ENCODE data around the gene SNX10.

SNX10 gene

DNA sequence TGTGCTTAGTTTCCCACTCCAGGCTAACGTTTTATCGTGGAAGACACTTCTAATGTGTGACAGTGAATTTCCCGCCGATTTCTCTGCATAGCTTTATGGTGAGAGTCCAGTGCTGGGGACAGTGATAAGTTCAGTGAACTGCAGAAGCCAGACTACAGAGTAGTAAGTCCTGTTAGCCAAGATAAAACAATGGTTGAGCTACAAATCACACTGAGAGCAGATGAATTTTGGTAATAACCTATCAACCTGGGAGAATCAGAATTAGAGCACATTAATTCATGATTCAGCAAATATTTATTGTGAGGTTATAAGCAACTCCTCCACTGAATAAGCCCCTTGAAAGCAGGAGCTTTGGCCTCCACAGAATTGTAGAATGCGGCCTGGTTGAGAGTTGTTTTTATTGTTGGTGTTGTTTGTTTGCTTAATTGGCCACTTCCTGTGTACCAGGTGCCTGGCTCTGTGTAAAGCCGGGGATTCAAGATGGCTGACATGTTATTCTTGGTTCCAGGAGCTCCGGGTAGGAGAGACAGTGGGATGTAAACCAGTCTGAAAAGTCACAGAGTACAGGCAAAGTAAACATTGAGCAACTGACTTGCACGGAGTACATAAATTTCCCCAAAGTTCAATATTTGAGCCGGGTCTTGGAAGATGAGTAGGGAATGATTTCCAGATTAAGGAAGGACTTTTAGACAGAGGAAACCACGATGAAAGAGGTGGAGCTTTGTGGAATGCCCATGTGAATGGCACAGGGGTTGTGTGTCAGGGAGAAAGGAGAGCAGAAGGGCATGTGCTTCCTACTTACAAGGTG, 112.7 kb downstream of the SNX10 start:
- H3K27ac ChIP-seq, result no peak overlapping the region
- no peak for TF ChIP-seq CTCF (conservative IDR thresholded peaks at IDR 0.05; ENCODE audit: low read depth)
- ChIA-PET POLR2A (ENCODE audit: low non-redundant PET) (no interaction called here), CTCF (interaction anchor here (1.0 kb wide), 1 partner anchor 189 kb away, joined by 4 read pairs; no protein-coding TSS in a partner anchor)
- DNase-seq (ENCODE audit: low spot score), result no peak

DNA sequence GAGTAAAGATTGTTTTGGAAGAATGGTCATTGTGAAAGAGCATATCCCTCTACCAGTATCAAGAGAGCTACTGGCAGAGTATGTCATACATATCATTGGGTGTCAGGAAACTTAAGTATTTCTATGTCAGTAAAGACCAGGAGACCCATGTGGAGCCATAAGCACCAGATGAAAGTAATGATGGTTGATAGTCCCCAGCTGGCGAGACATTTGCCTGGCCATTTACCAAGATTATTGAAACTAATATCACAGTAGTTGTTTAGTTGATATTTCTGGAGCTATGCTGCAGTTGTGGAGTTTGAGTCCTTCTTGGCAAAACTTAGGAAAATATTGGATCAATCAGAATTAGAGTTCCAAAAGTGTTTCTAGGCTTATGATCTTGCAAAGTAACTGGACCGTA, 114.8 kb downstream of the SNX10 start:
- CTCF ChIA-PET, result no interaction called here

GRCh38 chr7:26409661-26410547, 118.2 kb downstream of the SNX10 start:
- ChIA-PET CTCF (no interaction called here), POLR2A (ENCODE audit: low non-redundant PET) (no interaction called here)
- no peak for TF ChIP-seq CTCF (conservative IDR thresholded peaks at IDR 0.05; ENCODE audit: low read depth)
- H3K27ac ChIP-seq, result no peak overlapping the region
- DNase-seq (ENCODE audit: low spot score), result no peak

More for the DNA sequence above, 114.8 kb downstream of the SNX10 start:
- TF ChIP-seq CTCF (conservative IDR thresholded peaks at IDR 0.05; ENCODE audit: low read depth), result no peak
- no peak for DNase-seq (ENCODE audit: low spot score)
- POLR2A ChIA-PET (ENCODE audit: low non-redundant PET), result no interaction called here
- H3K27ac ChIP-seq, result no peak overlapping the region

DNA sequence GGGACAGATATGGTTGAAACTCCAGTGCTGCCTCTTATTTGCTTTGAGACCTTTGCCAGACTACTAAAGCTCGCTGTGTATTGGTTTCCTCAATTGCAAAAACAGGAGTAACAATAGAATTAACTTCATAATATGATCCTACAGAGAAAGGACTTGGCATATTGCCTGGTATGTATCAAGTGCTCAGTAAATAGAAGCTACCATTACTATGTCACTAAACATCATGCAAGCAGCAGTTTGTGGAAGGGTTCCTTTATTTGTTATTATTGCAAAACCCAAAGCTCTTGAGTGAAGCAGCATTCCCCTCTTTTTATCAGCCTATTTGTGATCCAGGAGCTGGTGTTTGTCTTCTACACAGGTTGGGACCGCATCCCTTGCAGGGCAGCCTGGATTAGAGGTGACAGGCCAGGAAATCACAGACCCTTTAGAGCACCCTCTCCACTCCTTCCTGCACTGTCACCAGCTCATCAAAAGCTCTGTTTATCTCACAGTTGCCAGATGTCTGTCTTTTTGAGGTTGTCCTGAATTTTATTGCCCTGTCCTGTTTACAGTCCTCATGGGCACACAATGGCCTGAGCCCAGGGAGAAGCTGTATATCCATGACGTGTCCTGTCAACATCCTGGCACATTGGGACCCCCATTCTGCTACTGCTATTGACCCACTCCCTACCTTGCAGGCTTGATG, 121.5 kb downstream of the SNX10 start:
- CTCF ChIA-PET, result interaction anchor here (0.6 kb wide), 1 partner anchor 306 kb away, joined by 3 read pairs; no protein-coding TSS in a partner anchor
- TF ChIP-seq CTCF (conservative IDR thresholded peaks at IDR 0.05; ENCODE audit: low read depth), result no peak
- H3K27ac ChIP-seq, result no peak overlapping the region
- no peak for DNase-seq (ENCODE audit: low spot score)
- POLR2A ChIA-PET (ENCODE audit: low non-redundant PET), result no interaction called here

GRCh38 chr7:26416004-26416403, 124.3 kb downstream of the SNX10 start:
- DNase-seq (ENCODE audit: low spot score), result no peak
- H3K27ac ChIP-seq, result no peak overlapping the region
- CTCF ChIA-PET, result interaction anchor here (0.6 kb wide), 1 partner anchor 27 kb away, joined by 3 read pairs; no protein-coding TSS in a partner anchor
- POLR2A ChIA-PET (ENCODE audit: low non-redundant PET), result no interaction called here
- no peak for TF ChIP-seq CTCF (conservative IDR thresholded peaks at IDR 0.05; ENCODE audit: low read depth)

- CTCF ChIA-PET, result interaction anchor here (0.6 kb wide), 2 partner anchors 36 to 853 kb away, joined by 3 read pairs; no protein-coding TSS in a partner anchor
- POLR2A ChIA-PET (ENCODE audit: low non-redundant PET), result no interaction called here
- no peak for TF ChIP-seq CTCF (conservative IDR thresholded peaks at IDR 0.05; ENCODE audit: low read depth)
- no peak overlapping the region for H3K27ac ChIP-seq
- DNase-seq (ENCODE audit: low spot score), result no peak
Measured at GRCh38 chr7:26417911-26418413, 126.3 kb downstream of the SNX10 start.
